Fibroblast of skin of right quadriceps (primary cell): ENCODE measurements around the gene MCRIP1.

Experiments
- DNase-seq: peaks from one replicate; pipeline ENCODE4 v3.0.0-alpha.2; 2013

MCRIP1 gene

GRCh38 chr17:81817758-81818147 lies 15.3 kb downstream of the MCRIP1 start:
- DNase-seq = no peak

GRCh38 chr17:81815646-81815986 lies 17.5 kb downstream of the MCRIP1 start:
- DNase-seq = no peak

- no peak for DNase-seq
These were observed 18.1 kb downstream of the MCRIP1 start for GRCh38 chr17:81814748-81815645.

- DNase-seq = no peak
These were observed 19.0 kb downstream of the MCRIP1 start for GRCh38 chr17:81813861-81814683.

GRCh38 chr17:81813371-81813684 lies 19.8 kb downstream of the MCRIP1 start:
- no peak for DNase-seq

- DNase-seq = no peak
These were observed 20.3 kb downstream of the MCRIP1 start for GRCh38 chr17:81812571-81813370.

- no peak for DNase-seq
These were observed 21.2 kb downstream of the MCRIP1 start for GRCh38 chr17:81811705-81812570.

GRCh38 chr17:81810892-81811704 lies 22.0 kb downstream of the MCRIP1 start:
- DNase-seq = no peak

GRCh38 chr17:81810476-81810875 lies 22.6 kb downstream of the MCRIP1 start:
- DNase-seq = no peak

GRCh38 chr17:81809556-81809998 lies 23.5 kb downstream of the MCRIP1 start:
- DNase-seq = no peak

GRCh38 chr17:81808778-81809555 lies 24.1 kb downstream of the MCRIP1 start:
- DNase-seq = no peak

GRCh38 chr17:81807839-81808238 lies 25.3 kb downstream of the MCRIP1 start:
- no peak for DNase-seq

GRCh38 chr17:81807210-81807719 lies 25.8 kb downstream of the MCRIP1 start:
- no peak for DNase-seq

- no peak for DNase-seq
These were observed 26.5 kb downstream of the MCRIP1 start for GRCh38 chr17:81806461-81807209.

- no peak for DNase-seq
These were observed 27.2 kb downstream of the MCRIP1 start for GRCh38 chr17:81805707-81806460.

- DNase-seq = no peak
These were observed 28.3 kb downstream of the MCRIP1 start for GRCh38 chr17:81804559-81805399.

GRCh38 chr17:81803728-81804558 lies 29.1 kb downstream of the MCRIP1 start, which contains the start of gene GCGR:
GCGR (plus strand) TSS chr17:81804150; CDS start chr17:81809019, 4,869 bp downstream.
- no peak for DNase-seq
